HepG2 (cell line): Measurements from ENCODE around the gene TMCC1. TPM values are rescaled to one million over a fixed set of nuclear protein-coding genes. Genes with fewer than 3 reads are reported as not detected.

Source experiments
- BCLAF1 ChIP-seq: fragments of 450-650 bp; IDR thresholded peaks from 2 replicates; pipeline ENCODE4 v1.6.1; 2017; ENCODE audit warnings: mild to moderate bottlenecking
- CREB1 ChIP-seq, 2 experiments: fragments of 450-650 bp in 1 of 2; IDR thresholded peaks; 2 replicates each; pipeline ENCODE4 v1.6.1; 2016 to 2017; ENCODE audit warnings: control low read depth in 1 of 2, mild to moderate bottlenecking in 1 of 2, missing compliant biosample characterization in 1 of 2, missing genetic modification characterization in 1 of 2
- EZH2 ChIP-seq: conservative IDR thresholded peaks from 2 replicates; pipeline ENCODE4 v1.6.1; 2012; ENCODE audit warnings: mild to moderate bottlenecking, low read depth, low read length, moderate library complexity
- FOXO1 ChIP-seq: sonication (generic); formaldehyde crosslinking; IDR thresholded peaks from 2 replicates; pipeline ENCODE4 v1.4.0; 2020; ENCODE audit warnings: missing genetic modification reagents
- FUBP1 ChIP-seq: sonication (generic); formaldehyde crosslinking; IDR thresholded peaks from 2 replicates; pipeline ENCODE4 v1.5.1; 2020; ENCODE audit warnings: missing genetic modification reagents, mild to moderate bottlenecking, borderline replicate concordance
- IRF9 ChIP-seq: sonication (generic); formaldehyde crosslinking; IDR thresholded peaks from 2 replicates; pipeline ENCODE4 v1.8.0; 2022; ENCODE audit warnings: missing genetic modification reagents, mild to moderate bottlenecking, borderline replicate concordance
- ISL2 ChIP-seq: sonication (generic); formaldehyde crosslinking; IDR thresholded peaks from 2 replicates; pipeline ENCODE4 v1.5.0; 2020; ENCODE audit warnings: missing genetic modification reagents
- KDM6A ChIP-seq: IDR thresholded peaks from 2 replicates; pipeline ENCODE4 v1.6.1; 2016; ENCODE audit warnings: low read depth
- MIER2 ChIP-seq: IDR thresholded peaks from 2 replicates; pipeline ENCODE4 v1.6.1; 2016; ENCODE audit warnings: missing biosample characterization, missing genetic modification reagents
- SOX5 ChIP-seq: IDR thresholded peaks from 2 replicates; pipeline ENCODE4 v1.6.1; 2016; ENCODE audit warnings: borderline replicate concordance
- ZBTB7A ChIP-seq: sonication (generic); formaldehyde crosslinking; IDR thresholded peaks from 2 replicates; pipeline ENCODE4 v1.8.0; 2022; ENCODE audit warnings: mild to moderate bottlenecking, missing genetic modification reagents
- ZNF275 ChIP-seq: sonication (generic); formaldehyde crosslinking; IDR thresholded peaks from 2 replicates; pipeline ENCODE4 v1.8.0; 2022; ENCODE audit warnings: missing genetic modification reagents, mild to moderate bottlenecking, inconsistent platforms, borderline replicate concordance
- ZNF362 ChIP-seq: sonication (generic); formaldehyde crosslinking; IDR thresholded peaks from 2 replicates; pipeline ENCODE4 v1.4.0; 2020; ENCODE audit warnings: missing genetic modification reagents, mild to moderate bottlenecking, borderline replicate concordance
- ZNF367 ChIP-seq: sonication (generic); formaldehyde crosslinking; IDR thresholded peaks from 2 replicates; pipeline ENCODE4 v1.4.0; 2020; ENCODE audit warnings: missing genetic modification reagents, borderline replicate concordance
- ZNF574 ChIP-seq: sonication (generic); formaldehyde crosslinking; IDR thresholded peaks from 2 replicates; pipeline ENCODE4 v1.4.0; 2020; ENCODE audit warnings: missing genetic modification reagents
- ZNF75D ChIP-seq: sonication (generic); formaldehyde crosslinking; IDR thresholded peaks from 2 replicates; pipeline ENCODE4 v1.8.1; 2023; ENCODE audit warnings: missing genetic modification reagents, mild to moderate bottlenecking, borderline replicate concordance
- ZNF839 ChIP-seq: sonication (generic); formaldehyde crosslinking; IDR thresholded peaks from 2 replicates; pipeline ENCODE4 v1.4.0; 2020; ENCODE audit warnings: missing genetic modification reagents, mild to moderate bottlenecking, borderline replicate concordance
- ZNF850 ChIP-seq: sonication (generic); formaldehyde crosslinking; conservative IDR thresholded peaks from 2 replicates; pipeline ENCODE4 v1.9.0; 2021; ENCODE audit warnings: mild to moderate bottlenecking, missing genetic modification reagents
- polyA plus RNA-seq, 8 experiments: library from polyadenylated mRNA; depleted of rRNA in 3 of 8; stranded (reverse) in 7 of 8; unstranded in 1 of 8; fragments of >200 nt; fragmentation: Illumina TruSeq in 4 of 8; extraction: Trizol in 4 of 8; gene quantifications; 2 replicates each; pipeline versions ENCODE4 v1.2.1 to v1.2.3, GENCODE V29; 2011 to 2016; ENCODE audit warnings: low read depth in 4 of 8, missing spikeins in 1 of 8, mixed read lengths in 1 of 8; ENCODE audit not compliant: insufficient read depth in 1 of 8
- total RNA-seq, 5 experiments: library from RNA; depleted of rRNA; stranded (reverse); fragments of >200 nt; fragmentation: Illumina TruSeq; extraction: Trizol; gene quantifications; 2 replicates each; pipeline ENCODE4 v1.2.3, GENCODE V29; 2016; ENCODE audit warnings: low read depth in 1 of 5

The TMCC1 gene
- total and polyA plus RNA-seq, 2 of the 13 experiments (the other 11 are each of a cell fraction or from before 2014, with no cell fraction given), result 12.1 to 264 TPM

GRCh38 chr3:129623447-129624118, 269.9 kb downstream of the TMCC1 start (continued):
- no peak for TF ChIP-seq IRF9
- no peak for TF ChIP-seq CREB1 (IDR thresholded peaks at IDR 0.05)
- no peak for TF ChIP-seq CREB1 (CRISPR knock-in tag; IDR thresholded peaks at IDR 0.05)
- TF ChIP-seq BCLAF1, result no peak
- no peak for TF ChIP-seq ZNF850 (CRISPR knock-in tag)
- TF ChIP-seq ZNF362 (CRISPR knock-in tag), result no peak
- TF ChIP-seq ZNF367, result no peak
- peak; percentile 43; the same call in 1 of the 2 replicates for TF ChIP-seq ISL2 (CRISPR knock-in tag)
- no peak for TF ChIP-seq ZNF839 (CRISPR knock-in tag)
- TF ChIP-seq ZNF574 (CRISPR knock-in tag), result no peak
- TF ChIP-seq KDM6A (CRISPR knock-in tag), result no peak
- TF ChIP-seq EZH2, result no peak
- TF ChIP-seq FOXO1 (CRISPR knock-in tag), result 0 out of 2 replicates have a peak, but pooled peaks have one; percentile 24
- no peak for TF ChIP-seq ZNF275 (CRISPR knock-in tag)
- peak; percentile 51; the same call in 1 of the 2 replicates for TF ChIP-seq ZBTB7A
- no peak for TF ChIP-seq FUBP1 (CRISPR knock-in tag)
- no peak for TF ChIP-seq MIER2
- TF ChIP-seq ZNF75D, result no peak
- TF ChIP-seq SOX5 (CRISPR knock-in tag), result peak; percentile 28; the same call in 1 of the 2 replicates
